ENCODE results near the gene FXYD7. TPM values are rescaled to one million over a fixed set of nuclear protein-coding genes. Genes with fewer than 3 reads are reported as not detected.

FXYD7 gene
- total and polyA plus RNA-seq, 12 donors, result 0.10 to 0.37 (median 0.29) TPM; not detected in 8

DNA sequence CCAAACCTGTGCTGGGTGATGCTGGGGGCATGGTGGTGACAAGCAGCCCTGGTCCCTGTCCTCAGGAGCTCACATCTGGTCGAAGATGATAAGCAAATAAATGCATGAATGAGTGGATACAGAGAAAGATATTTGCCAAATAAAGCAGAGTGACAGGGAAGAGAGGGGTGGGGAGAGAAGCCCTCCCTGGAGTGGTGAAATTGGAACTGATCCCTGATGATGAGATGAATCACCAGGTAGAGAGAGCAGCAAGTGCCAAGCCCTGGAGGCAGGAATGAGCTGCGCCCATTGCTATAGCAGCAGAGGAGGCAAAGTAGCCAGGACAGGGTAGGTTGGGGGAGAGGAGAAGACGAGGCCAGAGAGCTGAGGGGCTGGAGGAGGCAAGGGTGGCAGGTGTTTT, 25.1 kb downstream of the FXYD7 start:
- Histone ChIP-seq H3K9me3 (peaks cover 0 to 38% (median 23%) of the 10 kb centered on the region in 11 donors), H3K4me1 (peaks cover 0 to 31% (median 3%) of the 10 kb centered on the region in 9 donors), H3K4me3 (no peak overlapping the region), H3K36me3 (peaks cover 0 to 75% (median 33%) of the 10 kb centered on the region in 9 donors), H3K27me3 (no peaks in the 10 kb centered on the region), H3K27ac (peak overlapping the region in 1 of 10 donors; percentile 57)
- no peak for DNase-seq
- ATAC-seq, result no peak
- 76 to 86% methylated on average over 3 of the region's 3 CpGs for WGBS, 2 donors
- intact Hi-C loops (cut with DNase I), result no loop called here
- TF ChIP-seq, protein P1, sequence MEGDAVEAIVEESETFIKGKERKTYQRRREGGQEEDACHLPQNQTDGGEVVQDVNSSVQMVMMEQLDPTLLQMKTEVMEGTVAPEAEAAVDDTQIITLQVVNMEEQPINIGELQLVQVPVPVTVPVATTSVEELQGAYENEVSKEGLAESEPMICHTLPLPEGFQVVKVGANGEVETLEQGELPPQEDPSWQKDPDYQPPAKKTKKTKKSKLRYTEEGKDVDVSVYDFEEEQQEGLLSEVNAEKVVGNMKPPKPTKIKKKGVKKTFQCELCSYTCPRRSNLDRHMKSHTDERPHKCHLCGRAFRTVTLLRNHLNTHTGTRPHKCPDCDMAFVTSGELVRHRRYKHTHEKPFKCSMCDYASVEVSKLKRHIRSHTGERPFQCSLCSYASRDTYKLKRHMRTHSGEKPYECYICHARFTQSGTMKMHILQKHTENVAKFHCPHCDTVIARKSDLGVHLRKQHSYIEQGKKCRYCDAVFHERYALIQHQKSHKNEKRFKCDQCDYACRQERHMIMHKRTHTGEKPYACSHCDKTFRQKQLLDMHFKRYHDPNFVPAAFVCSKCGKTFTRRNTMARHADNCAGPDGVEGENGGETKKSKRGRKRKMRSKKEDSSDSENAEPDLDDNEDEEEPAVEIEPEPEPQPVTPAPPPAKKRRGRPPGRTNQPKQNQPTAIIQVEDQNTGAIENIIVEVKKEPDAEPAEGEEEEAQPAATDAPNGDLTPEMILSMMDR (IDR thresholded peaks at IDR 0.05), result no peak

DNA sequence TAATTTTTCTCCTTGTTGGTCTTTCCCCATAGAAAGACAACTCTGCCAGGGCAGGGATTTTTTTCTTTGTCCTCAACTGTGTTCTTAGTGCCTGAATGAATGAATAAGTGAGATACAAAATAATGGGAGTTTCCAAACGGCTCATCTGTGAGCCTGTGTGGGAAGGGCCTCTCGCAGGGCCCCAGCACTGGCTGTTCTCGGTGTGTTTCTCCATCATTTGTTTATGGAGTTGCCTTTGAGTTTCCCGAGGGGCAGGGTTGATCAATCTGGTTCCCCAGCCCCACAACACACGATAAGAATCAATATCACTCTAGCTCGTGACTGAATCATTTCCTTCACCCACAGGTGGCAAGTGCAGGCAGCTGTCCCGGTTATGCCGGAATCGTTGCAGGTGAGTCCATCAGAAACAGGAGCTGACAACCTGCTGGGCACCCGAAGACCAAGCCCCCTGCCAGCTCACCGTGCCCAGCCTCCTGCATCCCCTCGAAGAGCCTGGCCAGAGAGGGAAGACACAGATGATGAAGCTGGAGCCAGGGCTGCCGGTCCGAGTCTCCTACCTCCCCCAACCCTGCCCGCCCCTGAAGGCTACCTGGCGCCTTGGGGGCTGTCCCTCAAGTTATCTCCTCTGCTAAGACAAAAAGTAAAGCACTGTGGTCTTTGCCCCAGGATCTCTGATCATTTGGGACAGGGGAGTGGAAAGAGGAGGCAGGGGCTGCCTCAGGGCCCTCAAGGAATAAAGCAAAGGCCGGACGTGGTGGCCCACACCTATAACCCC, 26.4 kb downstream of the FXYD7 start:
- ATAC-seq, result peak in 1 of 8 donors; percentile 21
- WGBS, 2 donors, result 81 to 83% methylated on average over 18 of the region's 18 CpGs
- no peak overlapping the region for H3K27ac ChIP-seq
- H3K27me3 ChIP-seq, result no peaks in the 10 kb centered on the region
- peaks cover 0 to 63% (median 27%) of the 10 kb centered on the region in 9 donors for H3K36me3 ChIP-seq
- TF ChIP-seq, protein P1 (IDR thresholded peaks at IDR 0.05), result no peak
- H3K9me3 ChIP-seq, result peaks cover 0 to 27% (median 18%) of the 10 kb centered on the region in 11 donors
- intact Hi-C loops (cut with DNase I), result no loop called here
- no peak for DNase-seq
- no peak overlapping the region for H3K4me3 ChIP-seq
- peaks cover 0 to 31% (median 3%) of the 10 kb centered on the region in 9 donors for H3K4me1 ChIP-seq

GRCh38 chr19:35170359-35171061, 27.5 kb downstream of the FXYD7 start:
- H3K27me3 ChIP-seq, result no peaks in the 10 kb centered on the region
- peaks cover 0 to 52% (median 17%) of the 10 kb centered on the region in 9 donors for H3K36me3 ChIP-seq
- H3K4me3 ChIP-seq, result no peak overlapping the region
- H3K9me3 ChIP-seq, result peaks cover 0 to 16% (median 12%) of the 10 kb centered on the region in 11 donors
- intact Hi-C loops (cut with DNase I), result no loop called here
- 72 to 76% methylated on average over 7 of the region's 7 CpGs for WGBS, 2 donors
- H3K27ac ChIP-seq, result no peak overlapping the region
- DNase-seq (no peak), ATAC-seq (peak in 4 of 8 donors; percentile 19 to 53 (median 22))
- TF ChIP-seq, protein P1 (IDR thresholded peaks at IDR 0.05), result no peak
- peaks cover 0 to 31% (median 3%) of the 10 kb centered on the region in 9 donors for H3K4me1 ChIP-seq

DNA sequence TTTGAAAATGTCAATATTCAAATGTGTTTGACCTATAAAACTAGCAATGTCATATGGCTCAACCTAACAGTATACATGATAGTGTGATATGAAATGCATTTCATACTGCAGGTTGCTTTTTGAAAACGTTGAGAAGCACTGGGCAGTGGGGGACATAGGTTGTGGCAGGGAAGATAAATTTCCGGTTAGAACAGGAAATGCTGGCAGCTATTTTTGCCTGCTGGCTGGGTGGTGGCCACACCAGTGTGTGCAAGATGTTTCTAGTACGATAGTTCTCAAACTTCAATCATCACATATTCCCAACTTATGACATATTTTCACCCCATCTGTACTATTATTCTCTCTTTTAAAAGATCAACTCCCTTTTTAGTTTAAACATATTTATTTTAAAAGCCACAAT, 28.7 kb downstream of the FXYD7 start:
- H3K36me3 ChIP-seq, result peaks cover 0 to 40% (median 5%) of the 10 kb centered on the region in 9 donors
- ATAC-seq, result no peak
- WGBS, 2 donors, result 42 to 58% methylated on average over 3 of the region's 3 CpGs
- H3K27me3 ChIP-seq, result no peaks in the 10 kb centered on the region
- TF ChIP-seq, protein P1 (IDR thresholded peaks at IDR 0.05), result no peak
- peaks cover 0 to 4% (median under 1%) of the 10 kb centered on the region in 11 donors for H3K9me3 ChIP-seq
- H3K4me3 ChIP-seq, result no peak overlapping the region
- peak overlapping the region in 1 of 10 donors; percentile 3 for H3K27ac ChIP-seq
- intact Hi-C loops (cut with DNase I), result no loop called here
- no peak for DNase-seq
- peaks cover 0 to 30% (median 3%) of the 10 kb centered on the region in 9 donors for H3K4me1 ChIP-seq
